HG03039 (cell line): ENCODE results near the gene HVCN1.
A peak's percentile ranks its signal among the peaks of the same experiment; 100 is the strongest.

Experiments
- ATAC-seq: cut with Tn5 transposase; IDR thresholded peaks from one replicate; pipeline ENCODE4 v1.9.1; 2021; ENCODE audit warnings: mild to moderate bottlenecking, moderate library complexity; ENCODE audit not compliant: unreplicated experiment

Gene HVCN1

DNA sequence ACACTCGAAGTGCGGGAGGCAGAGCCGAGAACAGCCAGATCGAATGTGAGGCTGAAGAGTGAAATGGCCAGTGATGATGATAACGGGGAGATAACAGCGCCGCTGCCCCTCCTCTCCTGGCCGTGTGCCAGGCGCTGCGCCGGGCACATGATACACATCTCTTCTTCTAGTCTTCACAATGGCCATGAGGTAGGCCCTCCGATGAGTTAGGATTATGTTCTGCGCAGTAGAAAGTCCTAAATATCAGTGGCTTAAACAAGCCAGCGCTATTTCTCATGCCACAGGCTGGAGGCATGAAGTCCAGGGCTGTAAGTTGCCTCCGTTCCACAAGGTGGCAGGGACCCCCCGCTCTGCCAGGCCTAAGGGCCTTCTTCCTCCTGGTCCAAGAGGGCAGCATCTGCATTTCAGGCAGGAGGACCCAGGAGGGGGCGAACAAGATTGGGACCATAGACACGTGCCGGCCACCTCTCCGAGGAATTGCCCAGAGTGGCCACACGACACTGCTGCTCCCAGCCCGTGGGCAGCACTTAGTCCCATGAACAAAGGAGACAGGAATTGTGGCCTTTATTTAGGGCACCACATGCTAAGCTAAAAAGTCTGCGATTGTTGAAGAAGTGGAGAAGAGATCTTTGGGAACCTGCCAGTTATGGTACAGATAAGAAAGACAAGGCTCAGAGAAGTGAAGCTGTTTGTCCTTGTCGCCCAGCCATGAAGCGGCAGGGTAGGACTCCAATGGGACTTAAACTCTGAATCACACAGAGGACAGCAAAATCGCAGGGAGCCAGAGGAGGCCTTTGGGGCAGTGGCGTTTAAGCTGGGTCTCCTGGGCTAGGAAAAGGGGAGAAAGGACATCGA is 10.9 kb upstream of the HVCN1 start:
- ATAC-seq, result no peak

DNA sequence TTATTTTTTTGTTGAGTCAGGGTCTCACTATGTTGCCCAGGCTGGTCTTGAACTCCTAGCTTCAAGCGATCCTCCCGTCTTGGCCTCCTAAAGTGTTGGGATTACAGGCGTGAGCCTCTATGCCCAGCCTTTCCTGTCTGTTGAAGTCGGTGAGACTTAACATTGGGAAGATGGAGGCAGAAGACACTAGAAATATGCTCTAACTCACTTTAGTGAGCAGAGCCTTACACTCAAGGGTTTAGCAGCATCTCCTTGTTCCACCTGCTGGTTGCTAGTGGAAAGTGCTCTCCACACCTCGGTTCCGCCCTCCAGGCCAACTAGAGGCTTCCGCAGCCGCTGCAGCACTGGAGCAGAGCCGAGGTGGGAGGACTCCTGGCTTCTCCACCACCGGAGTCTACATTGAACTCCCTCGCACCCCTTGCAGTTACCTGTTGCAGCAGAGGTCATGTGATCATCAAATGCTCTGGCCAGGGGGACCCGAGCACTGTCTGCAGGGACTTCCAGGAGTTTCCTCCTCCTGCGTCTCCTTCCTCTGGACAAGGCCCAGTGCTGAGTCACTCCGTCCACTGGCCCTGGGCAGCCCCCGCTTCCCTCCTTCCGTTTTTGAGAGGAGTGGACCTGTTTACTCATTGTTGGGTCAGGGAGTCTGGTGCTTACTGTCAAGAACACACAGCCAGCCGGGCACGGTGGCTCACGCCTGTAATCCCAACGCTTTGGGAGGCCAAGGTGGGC is 9.4 kb upstream of the HVCN1 start:
- ATAC-seq, result no peak

DNA sequence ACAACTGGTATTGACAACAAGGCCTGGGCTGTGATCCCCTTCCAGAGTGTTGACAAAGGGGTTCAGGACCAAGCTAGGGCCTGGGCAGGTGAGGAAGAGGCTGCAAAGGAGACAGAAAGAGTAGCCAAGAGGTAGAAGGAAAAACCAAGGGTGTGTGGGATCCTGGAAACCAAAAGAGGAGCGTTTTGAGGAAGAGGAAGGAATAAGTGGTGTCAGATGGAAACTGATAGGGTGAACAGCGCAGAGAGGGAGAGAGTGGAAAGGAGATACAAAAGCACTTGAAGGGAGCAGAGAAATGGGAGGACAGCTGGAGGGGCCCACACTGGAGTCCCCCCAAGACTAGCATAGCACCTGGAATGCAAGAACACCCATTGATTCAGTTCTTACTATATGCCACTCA is 8.3 kb upstream of the HVCN1 start:
- ATAC-seq, result no peak

DNA sequence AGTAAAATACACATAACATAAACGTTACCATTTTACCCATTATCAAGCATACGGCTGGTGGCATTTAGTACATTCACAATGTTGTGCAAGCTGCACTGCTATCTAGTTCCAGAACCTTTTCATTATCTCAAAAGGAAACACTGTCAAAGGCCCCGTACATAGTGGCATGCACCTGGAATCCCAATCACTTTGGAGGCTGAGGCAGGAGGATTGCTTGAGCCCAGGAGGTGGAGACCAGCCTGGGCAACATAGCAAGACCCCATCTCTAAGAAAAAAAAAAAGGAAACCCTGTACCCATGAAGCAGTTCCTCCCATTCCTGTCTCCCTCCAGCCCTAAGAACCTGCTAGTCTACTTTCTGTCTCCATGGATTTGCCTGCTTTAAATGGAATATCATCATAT is 7.4 kb upstream of the HVCN1 start:
- ATAC-seq, result no peak

DNA sequence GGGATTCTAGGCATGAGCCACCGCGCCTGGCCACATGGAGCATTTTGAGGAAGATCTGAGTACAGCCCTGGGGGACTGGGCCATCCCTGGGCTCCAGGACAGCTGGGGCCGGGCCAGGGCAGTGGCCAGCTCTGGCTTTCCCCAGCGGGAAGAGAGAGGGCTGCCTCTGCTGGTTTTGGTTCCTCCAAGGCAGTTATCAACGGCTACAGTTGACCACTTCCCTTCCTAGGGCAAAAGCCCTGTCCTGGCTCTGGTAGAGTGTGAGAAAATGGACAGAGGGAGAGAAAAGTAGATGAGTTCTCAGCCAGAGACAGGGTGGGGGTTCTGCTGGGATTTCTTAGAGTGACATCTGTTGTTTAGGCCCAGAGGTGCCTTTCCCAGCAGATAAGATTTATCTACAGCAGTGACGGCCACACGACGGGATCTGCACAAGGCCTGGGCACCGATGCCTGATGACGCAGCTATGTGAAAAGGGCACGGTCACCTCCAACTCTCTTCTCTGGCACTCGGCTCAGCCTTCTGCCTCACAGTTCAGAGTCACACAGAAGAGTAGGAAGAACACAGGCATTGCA is 5.5 kb upstream of the HVCN1 start:
- no peak for ATAC-seq

DNA sequence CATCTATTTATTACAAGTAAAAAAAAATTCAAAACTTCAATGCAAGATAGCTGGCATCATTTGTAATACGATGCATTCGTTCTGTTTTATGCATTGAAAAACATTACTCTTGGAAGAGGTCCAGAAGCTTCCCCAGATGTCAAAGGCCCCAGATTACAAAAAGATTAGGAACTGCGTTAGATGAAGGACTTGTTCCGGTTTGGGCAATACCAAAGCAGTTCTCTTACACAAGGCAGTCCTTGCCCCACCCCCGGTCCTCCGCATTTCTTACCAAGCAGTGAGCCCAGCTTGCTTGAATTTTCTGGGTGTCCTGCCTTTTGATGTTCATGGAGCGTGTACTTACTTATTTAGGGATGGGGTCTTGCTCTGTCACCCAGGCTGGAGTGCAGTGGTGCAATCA is 4.8 kb upstream of the HVCN1 start:
- ATAC-seq, result no peak

DNA sequence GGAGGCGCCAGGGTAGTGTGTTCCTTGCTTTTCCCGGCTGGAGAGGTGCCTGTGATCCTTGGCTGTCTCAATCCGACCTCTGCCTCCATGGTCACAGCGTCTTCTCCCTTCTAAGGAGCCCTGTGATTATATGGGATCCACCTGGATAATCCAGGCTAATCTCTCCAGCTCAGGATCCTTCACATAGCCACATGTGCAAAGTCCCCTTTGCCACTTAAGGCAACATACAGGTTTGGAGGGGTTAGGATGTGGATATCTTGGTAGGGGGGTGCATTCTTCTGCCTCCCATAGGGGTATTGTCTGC is 1.2 kb upstream of the HVCN1 start:
- no peak for ATAC-seq

DNA sequence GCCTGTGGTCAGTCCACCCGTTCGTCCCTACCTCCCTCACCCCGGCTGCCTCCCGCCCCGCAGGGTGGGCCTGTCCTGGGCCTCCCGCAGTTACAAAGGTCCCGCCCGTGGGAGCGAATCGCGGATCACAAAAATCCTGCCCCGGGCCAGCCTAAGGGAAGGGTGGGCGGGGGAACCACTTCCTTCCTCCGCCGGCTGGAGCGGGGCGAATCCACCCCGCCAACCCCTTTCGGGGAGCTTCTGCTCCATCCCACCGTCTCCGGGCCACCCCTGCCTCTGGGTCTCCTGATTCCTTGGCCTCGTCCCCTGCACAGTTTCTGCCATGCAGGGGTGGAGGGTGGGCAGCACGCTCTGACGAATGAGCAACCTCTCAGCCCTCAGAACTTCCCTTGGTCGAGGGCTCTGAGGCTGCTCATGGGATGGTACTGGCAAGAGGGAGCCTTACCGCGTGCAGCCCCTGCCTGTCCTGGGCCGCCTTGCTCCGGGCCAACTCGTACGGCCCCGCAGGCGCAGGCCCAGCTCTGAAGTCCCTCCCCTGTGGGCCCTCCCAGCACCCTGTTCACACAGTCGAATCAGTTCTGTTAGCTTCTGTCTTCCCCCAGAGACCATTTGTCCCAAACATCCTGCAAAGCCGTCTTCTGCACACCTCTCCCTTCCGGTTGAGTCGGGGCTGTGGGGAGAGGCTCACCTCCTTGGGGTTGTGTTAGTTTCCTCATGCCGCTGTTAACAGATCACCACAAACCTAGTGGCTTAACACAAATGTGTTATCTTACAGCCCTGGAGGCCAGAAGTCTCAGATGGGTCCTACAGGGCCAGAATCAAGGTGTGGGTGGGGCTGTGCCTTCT is 589 bp upstream of the HVCN1 start:
- ATAC-seq, result peak; percentile 34

DNA sequence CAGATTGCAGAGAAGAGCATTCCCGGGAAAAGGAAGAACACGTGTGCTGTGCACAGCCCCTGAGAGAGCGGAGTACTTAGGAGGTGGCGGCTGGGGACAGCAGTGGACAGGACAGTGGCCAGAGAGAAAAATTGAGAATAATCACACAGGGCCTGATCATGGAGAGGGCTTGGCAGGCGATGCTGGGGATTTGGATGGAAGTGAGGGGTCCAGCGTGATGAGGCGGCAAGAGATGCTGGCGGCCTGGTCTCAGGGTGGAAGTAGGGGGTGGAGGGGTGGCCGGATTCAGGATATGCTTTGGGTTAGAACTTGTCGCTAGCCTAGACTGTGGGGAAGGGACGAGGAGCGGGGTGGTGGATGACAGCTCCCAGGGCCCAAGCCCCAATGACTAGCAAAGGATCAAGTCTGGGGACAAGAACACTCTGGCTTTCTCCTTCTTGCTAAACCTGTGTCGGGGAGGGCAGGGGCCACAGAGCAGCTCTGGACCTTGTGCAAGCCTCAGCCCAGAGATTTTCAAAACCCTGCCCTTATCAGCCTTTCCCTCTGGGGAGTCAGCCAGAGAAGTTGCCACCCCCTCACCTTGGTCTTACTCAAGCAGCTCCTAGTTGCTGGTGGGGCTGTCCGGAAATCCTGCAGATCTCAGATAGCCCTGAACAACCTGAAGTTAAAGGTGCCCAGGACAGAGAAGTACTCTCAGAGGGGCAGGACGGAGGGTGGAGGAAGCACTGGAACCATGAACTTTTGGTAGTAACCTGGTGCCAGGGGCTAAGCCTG is 1.3 kb downstream of the HVCN1 start:
- ATAC-seq, result no peak

DNA sequence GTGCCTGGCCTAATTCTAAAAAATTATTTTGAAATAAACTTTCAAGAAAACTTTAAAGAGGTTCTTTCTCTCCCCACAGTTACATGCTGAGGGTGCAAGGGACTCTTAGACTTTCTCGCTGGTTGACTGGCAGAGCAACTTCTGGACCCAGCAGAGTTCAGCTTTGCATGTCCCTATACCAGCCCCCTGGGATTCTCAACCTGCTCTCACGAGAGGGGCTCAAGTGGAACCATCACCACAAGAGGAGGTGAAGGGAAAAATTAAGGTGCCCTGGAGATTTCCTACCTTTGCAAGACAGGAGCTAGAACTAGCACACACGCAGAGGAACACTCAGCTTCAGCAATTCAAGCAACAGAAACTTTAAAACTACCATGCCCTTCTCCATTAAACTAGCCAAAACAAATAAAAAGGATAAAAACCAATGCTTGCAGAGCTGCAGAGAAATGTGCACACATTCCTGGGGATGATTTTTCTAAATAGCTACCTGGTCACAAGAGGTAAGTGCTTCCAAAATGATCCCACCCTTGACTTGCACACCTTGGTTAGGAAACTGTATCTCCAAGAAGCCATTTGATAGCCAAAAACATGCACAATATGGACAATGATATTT is 2.5 kb downstream of the HVCN1 start:
- ATAC-seq, result no peak

DNA sequence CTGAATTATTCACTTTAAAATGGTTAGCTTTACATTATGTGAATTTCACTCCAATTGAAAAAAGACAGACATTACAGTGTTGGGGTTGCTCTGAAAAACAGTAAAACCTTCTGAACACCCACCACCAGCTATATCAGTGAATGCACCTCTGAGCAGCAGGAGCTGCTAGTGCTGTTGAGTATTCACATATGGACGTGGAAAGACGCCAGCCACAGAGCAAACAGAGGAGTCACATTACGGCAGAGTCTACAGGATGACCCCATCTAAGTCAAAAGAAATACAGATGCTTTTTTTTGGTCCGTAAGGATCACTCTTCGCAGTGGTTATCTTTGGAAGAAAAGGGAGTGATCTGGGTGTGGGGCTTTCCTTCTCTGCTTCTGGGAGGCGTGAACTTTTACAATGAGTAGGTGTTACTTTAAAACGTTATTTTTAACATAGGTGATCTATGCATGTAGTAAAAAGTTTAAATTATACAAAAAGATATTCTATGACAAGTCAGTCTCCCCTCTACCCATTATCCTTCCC is 4.5 kb downstream of the HVCN1 start:
- no peak for ATAC-seq

DNA sequence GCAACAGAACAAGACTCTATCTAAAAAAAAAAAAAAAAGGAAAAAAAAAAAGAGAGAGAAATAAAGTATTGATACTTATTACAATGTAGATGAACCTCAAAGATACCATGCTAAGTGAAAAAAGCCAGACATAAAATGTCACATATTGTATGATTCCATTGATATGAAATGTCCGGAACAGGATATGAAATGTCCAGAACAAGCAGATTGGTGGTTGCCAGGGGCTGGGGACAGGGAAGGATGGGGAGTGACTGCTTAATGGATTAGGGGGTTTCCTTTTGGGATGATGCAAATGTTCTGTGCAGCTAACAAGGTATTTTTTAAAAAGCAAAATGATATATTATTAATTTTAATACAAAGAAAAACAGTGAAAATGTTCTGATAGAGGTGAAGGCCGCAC is 5.0 kb downstream of the HVCN1 start:
- no peak for ATAC-seq

DNA sequence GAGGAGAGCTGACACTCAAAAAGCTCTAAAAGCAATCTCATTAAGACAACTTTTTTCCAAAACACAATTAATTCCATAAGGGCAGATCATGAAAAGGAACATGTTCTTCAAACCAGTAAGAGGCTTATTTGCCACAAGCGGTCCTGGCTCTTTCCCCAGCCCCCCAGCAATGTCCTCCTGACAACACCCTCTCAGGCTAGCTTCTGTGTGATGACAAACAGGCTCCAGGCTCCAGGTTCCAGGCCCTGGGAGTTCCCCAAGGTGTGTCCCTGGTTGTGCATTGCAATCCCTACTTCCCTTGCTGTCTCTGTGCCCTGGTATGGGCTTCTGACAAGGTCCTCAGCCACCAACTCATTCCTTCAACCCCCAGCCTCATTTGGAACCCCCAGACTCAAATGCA is 8.9 kb downstream of the HVCN1 start:
- no peak for ATAC-seq

DNA sequence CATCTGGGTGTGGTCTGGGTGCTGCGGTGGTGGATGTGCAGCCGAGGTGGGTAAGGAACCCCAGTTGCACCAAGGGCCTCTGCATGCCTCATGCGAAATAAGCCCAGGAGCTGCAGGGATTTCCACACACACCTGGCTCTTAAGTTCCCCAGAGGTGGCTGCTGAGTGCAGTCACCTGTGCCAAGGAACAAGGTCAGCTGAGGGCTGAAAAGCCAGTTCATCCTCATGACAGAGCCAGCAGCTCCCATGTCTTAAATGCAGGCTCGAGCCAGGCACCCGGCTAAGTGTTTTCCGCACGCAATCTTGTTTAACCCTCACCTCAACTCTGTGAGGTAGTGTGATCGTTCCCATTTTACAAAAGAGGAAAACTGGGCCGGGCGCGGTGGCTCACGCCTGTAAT is 9.7 kb downstream of the HVCN1 start:
- ATAC-seq, result no peak

DNA sequence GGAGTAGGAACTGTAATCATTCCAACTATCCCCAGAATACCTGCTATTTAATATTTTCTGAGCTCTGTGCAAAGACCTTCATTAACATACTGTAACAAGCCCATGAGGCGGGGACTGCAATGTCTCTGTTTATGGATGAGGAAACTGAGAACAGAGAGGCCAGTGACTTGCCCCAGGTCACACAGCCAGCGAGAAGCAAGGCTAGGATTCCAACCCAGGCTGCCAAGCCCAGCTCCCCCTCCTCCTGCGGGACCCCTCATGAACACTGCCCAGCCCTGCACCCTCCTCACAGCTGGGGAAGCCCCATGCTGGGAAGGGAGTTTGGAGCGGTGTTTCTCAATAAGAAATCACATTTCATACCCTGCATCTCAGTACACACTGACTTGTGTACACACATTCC is 10.9 kb downstream of the HVCN1 start:
- ATAC-seq, result no peak

DNA sequence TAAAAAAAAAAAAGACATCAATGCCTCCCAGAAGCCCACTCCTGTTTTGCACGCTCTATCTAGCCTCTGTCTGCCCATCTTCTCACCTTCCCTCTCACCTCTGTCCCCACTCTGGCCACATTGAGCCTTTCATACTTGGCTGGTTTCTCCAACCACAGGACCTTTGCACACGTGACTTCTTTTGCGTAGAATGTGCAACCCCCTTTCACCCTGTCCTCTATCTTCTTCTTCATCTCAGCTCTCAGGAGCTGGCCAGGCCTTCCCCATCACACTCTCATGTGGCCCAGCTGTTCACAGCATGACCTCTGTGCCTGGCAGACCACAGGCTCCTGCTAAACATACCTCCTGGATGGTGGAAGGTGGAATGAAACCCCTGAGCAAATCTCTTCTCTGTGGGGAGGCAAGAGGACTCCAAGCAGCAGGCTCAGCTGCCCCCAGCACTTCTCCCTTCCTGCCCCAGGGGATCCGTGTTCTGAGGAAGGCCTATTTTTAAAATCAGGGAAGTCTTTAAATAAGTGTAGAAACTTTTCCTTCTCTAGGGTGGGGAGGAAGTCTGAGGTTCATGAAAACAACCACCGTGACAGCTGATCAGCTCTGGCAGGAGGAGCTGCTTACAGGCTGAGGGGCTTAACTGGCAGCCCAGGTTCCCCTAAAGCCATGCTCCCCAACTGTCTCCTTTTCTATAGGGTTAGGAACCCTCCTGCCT is 11.6 kb downstream of the HVCN1 start:
- ATAC-seq, result peak; percentile 63

DNA sequence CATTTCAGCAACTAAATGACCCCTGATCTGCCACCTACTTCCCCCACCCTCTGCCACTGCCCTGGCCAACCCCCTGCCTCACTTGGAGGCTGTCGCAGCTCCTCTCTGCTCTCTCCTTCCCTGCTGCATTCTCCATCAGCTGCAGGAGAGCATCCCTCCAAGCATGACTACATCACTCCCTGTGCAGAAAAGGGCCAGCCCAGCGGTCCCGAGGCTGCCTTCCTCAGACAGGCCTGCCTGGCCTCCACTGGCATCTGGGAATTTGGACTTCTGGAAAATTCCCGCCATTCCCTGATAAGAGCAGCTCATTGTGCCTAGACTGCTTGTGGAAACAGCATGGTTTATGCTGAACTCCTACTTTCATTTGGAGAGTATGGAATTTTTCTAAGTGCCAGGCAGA is 12.7 kb downstream of the HVCN1 start:
- ATAC-seq, result no peak

DNA sequence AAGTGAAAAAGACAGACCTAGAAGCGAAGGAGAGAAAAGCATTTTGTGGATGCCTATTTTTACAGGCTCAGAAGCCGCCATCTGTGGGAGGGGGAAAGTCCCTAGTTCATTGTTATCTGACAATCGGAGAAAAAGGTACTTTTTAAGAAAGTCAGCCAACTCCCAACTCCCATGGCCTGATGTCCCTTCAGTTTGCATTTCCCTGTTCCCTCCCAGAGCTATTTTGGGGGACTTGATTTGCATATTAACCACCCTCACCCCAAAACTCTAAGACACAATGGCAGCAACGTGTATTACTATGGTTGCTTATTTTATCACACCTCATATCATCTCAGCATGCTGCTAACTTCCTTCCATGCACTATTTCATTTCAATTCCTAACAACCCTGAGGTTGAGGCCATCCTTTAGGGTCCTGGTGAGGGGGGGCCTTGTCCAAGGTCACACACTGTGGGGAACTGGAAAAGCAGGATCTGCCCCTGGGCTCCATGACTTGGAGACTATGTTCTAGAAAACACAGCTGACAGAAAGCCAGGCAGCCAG is 18.7 kb downstream of the HVCN1 start:
- ATAC-seq, result no peak

DNA sequence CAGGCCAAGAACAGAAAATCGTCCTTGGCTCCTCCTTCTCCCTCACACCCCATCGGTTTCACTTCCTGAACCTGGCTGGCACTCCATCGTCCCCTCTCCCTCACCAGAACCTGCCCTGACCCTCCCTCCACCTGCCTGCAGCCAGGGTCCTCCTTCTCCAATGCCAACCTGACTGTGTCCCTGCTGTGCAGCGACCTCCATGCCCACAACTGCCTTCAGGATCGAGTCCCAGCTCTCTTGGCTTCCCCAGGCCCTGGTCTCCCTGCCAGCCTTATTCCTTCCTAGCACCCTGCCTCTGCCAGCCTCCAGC is 19.8 kb downstream of the HVCN1 start:
- no peak for ATAC-seq
